GM12878 (cell line): Measurements from ENCODE around the gene LRRC8D. TPM values are rescaled to one million over a fixed set of nuclear protein-coding genes. Genes with fewer than 3 reads are reported as not detected.

Source experiments
- ATAC-seq: fragments of 200-7000 bp; cut with Tn5 transposase; 3 replicates; pipeline ENCODE4 v1.9.1; 2020; ENCODE audit warnings: mild to moderate bottlenecking, moderate library complexity
- BruUV-seq: library from RNA; stranded (reverse); fragments of 400-500 nt; replicated peaks from 2 replicates; lab custom pipeline; 2021; lab: Mats Ljungman, UMichigan
- CTCF ChIA-PET: fragments of 300-600 bp; sonication (Branson Sonifier 250); formaldehyde crosslinking; extraction: SDS; loops from one replicate; lab custom pipeline; 2021; ENCODE audit warnings: inconsistent platforms; lab: Yijun Ruan, JAX
- POLR2A ChIA-PET: fragments of 350-600 bp; formaldehyde crosslinking; extraction: SDS; loops from one replicate; lab custom pipeline; 2021; ENCODE audit warnings: inconsistent platforms; lab: Charles Lee
- RAD21 ChIA-PET: fragments of 300-600 bp; sonication (Branson Sonifier 250); formaldehyde crosslinking; loops from one replicate; lab custom pipeline; 2023; ENCODE audit warnings: antibody characterized with exemption; ENCODE audit not compliant: unreplicated experiment; lab: Charles Lee
- SMC1A ChIA-PET: fragments of 300-600 bp; sonication (Branson Sonifier 250); formaldehyde crosslinking; loops from one replicate; lab custom pipeline; 2023; ENCODE audit not compliant: unreplicated experiment, uncharacterized antibody; lab: Charles Lee
- DNase-seq: peaks from one replicate; pipeline ENCODE4 v3.0.0-alpha.2; 2011; ENCODE audit warnings: low read depth, low spot score
- FAIRE-seq: peaks from 3 replicates; lab custom pipeline; 2011; peaks lifted over from hg19 to GRCh38; lab: Jason Lieb, UNC
- H2AFZ ChIP-seq: 2 replicates; pipeline ENCODE4 v1.6.0; 2011; ENCODE audit warnings: low read depth, low read length, control low read depth; ENCODE audit not compliant: control insufficient read depth
- H3K27ac ChIP-seq: 2 replicates; pipeline ENCODE4 v1.5.1; 2011; ENCODE audit warnings: control low read depth; ENCODE audit not compliant: control insufficient read depth, insufficient read depth
- H3K27me3 ChIP-seq, 2 experiments: replicated peaks in 1 of 2; 2 replicates each; pipeline versions ENCODE4 v1.6.0 to v1.6.1; 2011; ENCODE audit warnings: low read length in 1 of 2; ENCODE audit not compliant: control insufficient read depth in 2 of 2, insufficient read depth in 2 of 2
- H3K36me3 ChIP-seq, 2 experiments: 2 replicates each; pipeline ENCODE4 v1.5.1; 2011; ENCODE audit warnings: low read length in 1 of 2; ENCODE audit not compliant: control insufficient read depth in 2 of 2, insufficient read depth in 2 of 2
- H3K4me1 ChIP-seq: 2 replicates; pipeline ENCODE4 v1.6.1; 2011; ENCODE audit warnings: mild to moderate bottlenecking, low read length, moderate library complexity, mixed read lengths; ENCODE audit not compliant: control insufficient read depth, insufficient read depth
- H3K4me2 ChIP-seq: 2 replicates; pipeline ENCODE4 v1.6.0; 2011; ENCODE audit warnings: control low read depth; ENCODE audit not compliant: control insufficient read depth, insufficient read depth
- H3K4me3 ChIP-seq: fragments of 200-600 bp; sonication (generic); 2 replicates; pipeline ENCODE4 v1.5.1; 2016
- H3K79me2 ChIP-seq: 2 replicates; pipeline ENCODE4 v1.6.0; 2011; ENCODE audit warnings: low read length; ENCODE audit not compliant: control insufficient read depth, insufficient read depth
- H3K9ac ChIP-seq: 2 replicates; pipeline ENCODE4 v1.8.0; 2011; ENCODE audit warnings: low read length, control low read depth, mixed read lengths; ENCODE audit not compliant: control insufficient read depth, insufficient read depth
- H3K9me3 ChIP-seq: replicated peaks from 3 replicates; pipeline ENCODE4 v1.5.1; 2011; ENCODE audit warnings: mild to moderate bottlenecking, low read length; ENCODE audit not compliant: control insufficient read depth, insufficient read depth
- H4K20me1 ChIP-seq: 2 replicates; pipeline ENCODE4 v1.6.0; 2011; ENCODE audit not compliant: control insufficient read depth, insufficient read depth
- ASH2L ChIP-seq: fragments of 300-600, 200-600 bp; sonication (generic); IDR thresholded peaks from 2 replicates; pipeline ENCODE4 v1.6.1; 2017; ENCODE audit warnings: low read depth, mild to moderate bottlenecking, borderline replicate concordance
- BRCA1 ChIP-seq: IDR thresholded peaks from 2 replicates; pipeline ENCODE4 v1.6.1; 2011; ENCODE audit warnings: low read depth, low read length, improper control_type of control experiment
- CBFB ChIP-seq: IDR thresholded peaks from 2 replicates; pipeline ENCODE4 v1.6.1; 2016; ENCODE audit warnings: antibody characterized with exemption, low read depth
- IKZF2 ChIP-seq, 2 experiments: fragments of 450-650 bp; IDR thresholded peaks; 2 replicates each; pipeline ENCODE4 v1.6.1; 2017; ENCODE audit warnings: mild to moderate bottlenecking in 2 of 2, moderate library complexity in 2 of 2
- IRF4 ChIP-seq: IDR thresholded peaks from 2 replicates; pipeline ENCODE4 v1.6.1; 2011; ENCODE audit warnings: low read depth, low read length
- MTA2 ChIP-seq: fragments of 450-650 bp; IDR thresholded peaks from 2 replicates; pipeline ENCODE4 v1.6.1; 2016; ENCODE audit warnings: low read depth, mild to moderate bottlenecking, moderate library complexity
- MYB ChIP-seq: fragments of 150-350 bp; IDR thresholded peaks from 2 replicates; pipeline ENCODE4 v1.6.1; 2014; ENCODE audit warnings: mild to moderate bottlenecking, low read depth, low read length, borderline replicate concordance
- NBN ChIP-seq: fragments of 450-650 bp; IDR thresholded peaks from 2 replicates; pipeline ENCODE4 v1.6.1; 2016
- SPI1 ChIP-seq: IDR thresholded peaks from 2 replicates; pipeline ENCODE4 v1.6.1; 2011; ENCODE audit warnings: low read depth, mild to moderate bottlenecking, low read length, moderate library complexity, borderline replicate concordance; ENCODE audit not compliant: insufficient read depth
- TARDBP ChIP-seq: IDR thresholded peaks from 2 replicates; pipeline ENCODE4 v1.6.1; 2016; ENCODE audit warnings: borderline replicate concordance
- TCF3 ChIP-seq: IDR thresholded peaks from 2 replicates; pipeline ENCODE4 v1.6.1; 2012; ENCODE audit warnings: low read depth, mild to moderate bottlenecking, low read length, borderline replicate concordance; ENCODE audit not compliant: insufficient read depth
- YBX1 ChIP-seq: fragments of 450-650 bp; IDR thresholded peaks from 2 replicates; pipeline ENCODE4 v1.6.1; 2016; ENCODE audit warnings: antibody characterized with exemption
- ZBTB40 ChIP-seq: fragments of 450-650 bp; IDR thresholded peaks from 2 replicates; pipeline ENCODE4 v1.6.1; 2016; ENCODE audit warnings: mild to moderate bottlenecking, moderate library complexity, borderline replicate concordance
- WGBS: methylation state at CpG from one replicate; pipeline ENCODE4 v1.1.6; 2016; ENCODE audit warnings: low lambda C conversion rate; ENCODE audit not compliant: insufficient replicate concordance, insufficient coverage; ENCODE audit errors: missing lambda C conversion rate; 5-methylcytosine and 5-hydroxymethylcytosine counted together
- in situ Hi-C: fragments of 300-500 bp; cut with MboI; formaldehyde crosslinking; loops from 9 replicates; pipeline ENCODE4 v1.14.3; 2018; ENCODE audit warnings: mixed read lengths
- intact Hi-C: fragments of 100-400 bp; cut with micrococcal nuclease; formaldehyde crosslinking; loops from one replicate; pipeline ENCODE4 v1.14.2; 2022; ENCODE audit not compliant: unreplicated experiment
- polyA plus RNA-seq, 11 experiments: library from polyadenylated mRNA; depleted of rRNA in 4 of 11; unstranded in 6 of 11; stranded (reverse) in 5 of 11; fragments of >200 nt; fragmentation: Nextera tagmentation in 4 of 11; fragmentation: Illumina TruSeq in 1 of 11; extraction: Ambion mirVana in 4 of 11; extraction: Trizol in 1 of 11; gene quantifications; 1 replicate in 1 of 11; 2 replicates in 10 of 11; pipeline versions ENCODE4 v1.2.1 to v1.2.3, GENCODE V29; 2011 to 2016; ENCODE audit warnings: inconsistent platforms in 2 of 11, missing spikeins in 2 of 11, low read depth in 1 of 11
- total RNA-seq, 4 experiments: library from RNA; depleted of rRNA in 3 of 4; stranded (reverse); fragments of >200 nt in 3 of 4; fragmentation: Illumina TruSeq in 1 of 4; extraction: Trizol in 1 of 4; gene quantifications; 2 replicates each; pipeline versions ENCODE4 v1.2.1 to v1.2.3, GENCODE V29; 2013 to 2021

The LRRC8D gene
- total and polyA plus RNA-seq, 10 of the 15 experiments (the other 5 are each of a cell fraction or from before 2014, with no cell fraction given), result 5.6 to 44.1 (median 26.8) TPM

GRCh38 chr1:89913353-89914095 is 92.7 kb downstream of the LRRC8D start:
- DNase-seq (no peak), ATAC-seq (no peak), FAIRE-seq (no peak)
- no peaks in the 10 kb centered on the region for H3K4me1 ChIP-seq
- no peak for TF ChIP-seq BRCA1
- TF ChIP-seq TARDBP, result no peak
- TF ChIP-seq TCF3, result no peak
- TF ChIP-seq SPI1, result no peak
- TF ChIP-seq NBN, result no peak
- no peak for TF ChIP-seq CBFB
- no peak for TF ChIP-seq IRF4
- no peak overlapping the region for H3K27ac ChIP-seq
- H3K9ac ChIP-seq, result no peak overlapping the region
- H4K20me1 ChIP-seq, result no peaks in the 10 kb centered on the region
- H3K4me2 ChIP-seq, result no peak overlapping the region
- CTCF ChIA-PET, result no interaction called here
- no peaks in the 10 kb centered on the region for H3K79me2 ChIP-seq
- no peak overlapping the region for H2AFZ ChIP-seq
- POLR2A ChIA-PET, result interaction anchor here (0.5 kb wide), 1 partner anchor 220 kb away, joined by 8 read pairs; no protein-coding TSS in a partner anchor
- no TSS peak for BruUV-seq
- intact Hi-C loops (no loop called here), in situ Hi-C loops (no loop called here)
- RAD21 ChIA-PET, result no interaction called here
- H3K9me3 ChIP-seq, result no peaks in the 10 kb centered on the region
- WGBS, result 72% methylated on average over 4 of the region's 4 CpGs
- no peak overlapping the region for H3K4me3 ChIP-seq
- no peaks in the 10 kb centered on the region for H3K36me3 ChIP-seq
- SMC1A ChIA-PET, result interaction anchor here (0.6 kb wide), 1 partner anchor 11 kb away, joined by 3 read pairs; no protein-coding TSS in a partner anchor
- no peaks in the 10 kb centered on the region for H3K27me3 ChIP-seq

- intact Hi-C loops, result no loop called here
- no peaks in the 10 kb centered on the region for H4K20me1 ChIP-seq
- 100% methylated on average over 1 of the region's 1 CpG for WGBS
- no peak overlapping the region for H3K9ac ChIP-seq
- POLR2A ChIA-PET, result no interaction called here
- FAIRE-seq, result no peak
- no peaks in the 10 kb centered on the region for H3K27me3 ChIP-seq
- H3K27ac ChIP-seq, result no peak overlapping the region
- BruUV-seq, result no TSS peak
- 0 out of 2 replicates have a peak, but pooled peaks cover 3% of the 10 kb centered on the region for H3K79me2 ChIP-seq
- no peaks in the 10 kb centered on the region for H3K9me3 ChIP-seq
- SMC1A ChIA-PET, result interaction anchor here (1.1 to 2.3 kb wide), 5 partner anchors 9 to 49 kb away, joined by 3 to 5 read pairs (median 4); no protein-coding TSS in a partner anchor
- CTCF ChIA-PET, result interaction anchor here (1.2 to 1.3 kb wide), 2 partner anchors 18 to 115 kb away, joined by 3 to 4 read pairs; no protein-coding TSS in a partner anchor
- no peak overlapping the region for H3K4me2 ChIP-seq
- DNase-seq, result no peak
- in situ Hi-C loops, result no loop called here
- ATAC-seq, result no peak
- H2AFZ ChIP-seq, result no peak overlapping the region
- no peaks in the 10 kb centered on the region for H3K36me3 ChIP-seq
- RAD21 ChIA-PET, result interaction anchor here (0.7 to 1.7 kb wide), 3 partner anchors 11 to 136 kb away, joined by 3 to 4 read pairs (median 4); no protein-coding TSS in a partner anchor
- no peak overlapping the region for H3K4me3 ChIP-seq
- no peaks in the 10 kb centered on the region for H3K4me1 ChIP-seq
- TF ChIP-seq MTA2 (no peak), YBX1 (no peak), ASH2L (no peak), ZBTB40 (no peak), MYB (no peak), IKZF2 (IDR thresholded peaks at IDR 0.05) (no peak)
Observed at GRCh38 chr1:89917353-89917752, 96.5 kb downstream of the LRRC8D start.
